Measurements from ENCODE around the gene ASXL2.
A peak's percentile ranks its signal among the peaks of the same experiment; 100 is the strongest.

The ASXL2 gene

DNA sequence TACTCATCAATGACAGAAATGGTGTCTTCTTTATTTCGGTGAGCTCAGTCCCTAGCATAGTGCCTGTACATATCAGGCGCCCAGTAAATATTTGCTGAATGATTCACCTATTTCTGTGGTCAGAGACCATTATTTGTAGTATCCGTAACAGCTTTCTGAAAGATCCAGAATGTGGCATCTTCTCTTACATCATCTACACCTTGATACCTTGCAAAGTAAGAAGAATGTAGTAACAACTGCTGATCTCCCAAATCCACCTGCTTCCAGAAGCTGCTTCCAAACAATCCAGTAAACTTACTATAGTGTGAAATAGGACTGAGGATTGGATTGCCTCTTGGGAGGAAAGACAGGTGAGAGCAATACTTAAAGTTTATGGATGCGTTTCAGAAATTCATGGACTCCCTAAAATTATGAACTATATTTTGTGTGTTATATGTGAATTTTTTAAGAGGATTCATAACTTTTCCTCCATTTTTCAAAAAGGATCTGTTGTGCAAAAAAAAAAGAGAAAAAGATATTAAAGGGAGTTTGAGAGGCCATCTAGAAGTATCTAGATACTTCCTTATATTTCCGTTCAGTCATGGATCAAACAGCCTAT is 945 bp upstream of the ASXL2 start:
- peak; percentile 5 for ATAC-seq
- TF ChIP-seq ZFP30 (CRISPR knock-in tag; IDR thresholded peaks at IDR 0.05): no peak
- TF ChIP-seq ZNF8 (CRISPR knock-in tag; IDR thresholded peaks at IDR 0.05): no peak
- TF ChIP-seq ARNTL (CRISPR knock-in tag; IDR thresholded peaks at IDR 0.05; ENCODE audit: borderline replicate concordance, low read depth): no peak
- TF ChIP-seq, protein P1, sequence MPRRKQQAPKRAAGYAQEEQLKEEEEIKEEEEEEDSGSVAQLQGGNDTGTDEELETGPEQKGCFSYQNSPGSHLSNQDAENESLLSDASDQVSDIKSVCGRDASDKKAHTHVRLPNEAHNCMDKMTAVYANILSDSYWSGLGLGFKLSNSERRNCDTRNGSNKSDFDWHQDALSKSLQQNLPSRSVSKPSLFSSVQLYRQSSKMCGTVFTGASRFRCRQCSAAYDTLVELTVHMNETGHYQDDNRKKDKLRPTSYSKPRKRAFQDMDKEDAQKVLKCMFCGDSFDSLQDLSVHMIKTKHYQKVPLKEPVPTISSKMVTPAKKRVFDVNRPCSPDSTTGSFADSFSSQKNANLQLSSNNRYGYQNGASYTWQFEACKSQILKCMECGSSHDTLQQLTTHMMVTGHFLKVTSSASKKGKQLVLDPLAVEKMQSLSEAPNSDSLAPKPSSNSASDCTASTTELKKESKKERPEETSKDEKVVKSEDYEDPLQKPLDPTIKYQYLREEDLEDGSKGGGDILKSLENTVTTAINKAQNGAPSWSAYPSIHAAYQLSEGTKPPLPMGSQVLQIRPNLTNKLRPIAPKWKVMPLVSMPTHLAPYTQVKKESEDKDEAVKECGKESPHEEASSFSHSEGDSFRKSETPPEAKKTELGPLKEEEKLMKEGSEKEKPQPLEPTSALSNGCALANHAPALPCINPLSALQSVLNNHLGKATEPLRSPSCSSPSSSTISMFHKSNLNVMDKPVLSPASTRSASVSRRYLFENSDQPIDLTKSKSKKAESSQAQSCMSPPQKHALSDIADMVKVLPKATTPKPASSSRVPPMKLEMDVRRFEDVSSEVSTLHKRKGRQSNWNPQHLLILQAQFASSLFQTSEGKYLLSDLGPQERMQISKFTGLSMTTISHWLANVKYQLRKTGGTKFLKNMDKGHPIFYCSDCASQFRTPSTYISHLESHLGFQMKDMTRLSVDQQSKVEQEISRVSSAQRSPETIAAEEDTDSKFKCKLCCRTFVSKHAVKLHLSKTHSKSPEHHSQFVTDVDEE (CRISPR knock-in tag; IDR thresholded peaks at IDR 0.05): no peak

DNA sequence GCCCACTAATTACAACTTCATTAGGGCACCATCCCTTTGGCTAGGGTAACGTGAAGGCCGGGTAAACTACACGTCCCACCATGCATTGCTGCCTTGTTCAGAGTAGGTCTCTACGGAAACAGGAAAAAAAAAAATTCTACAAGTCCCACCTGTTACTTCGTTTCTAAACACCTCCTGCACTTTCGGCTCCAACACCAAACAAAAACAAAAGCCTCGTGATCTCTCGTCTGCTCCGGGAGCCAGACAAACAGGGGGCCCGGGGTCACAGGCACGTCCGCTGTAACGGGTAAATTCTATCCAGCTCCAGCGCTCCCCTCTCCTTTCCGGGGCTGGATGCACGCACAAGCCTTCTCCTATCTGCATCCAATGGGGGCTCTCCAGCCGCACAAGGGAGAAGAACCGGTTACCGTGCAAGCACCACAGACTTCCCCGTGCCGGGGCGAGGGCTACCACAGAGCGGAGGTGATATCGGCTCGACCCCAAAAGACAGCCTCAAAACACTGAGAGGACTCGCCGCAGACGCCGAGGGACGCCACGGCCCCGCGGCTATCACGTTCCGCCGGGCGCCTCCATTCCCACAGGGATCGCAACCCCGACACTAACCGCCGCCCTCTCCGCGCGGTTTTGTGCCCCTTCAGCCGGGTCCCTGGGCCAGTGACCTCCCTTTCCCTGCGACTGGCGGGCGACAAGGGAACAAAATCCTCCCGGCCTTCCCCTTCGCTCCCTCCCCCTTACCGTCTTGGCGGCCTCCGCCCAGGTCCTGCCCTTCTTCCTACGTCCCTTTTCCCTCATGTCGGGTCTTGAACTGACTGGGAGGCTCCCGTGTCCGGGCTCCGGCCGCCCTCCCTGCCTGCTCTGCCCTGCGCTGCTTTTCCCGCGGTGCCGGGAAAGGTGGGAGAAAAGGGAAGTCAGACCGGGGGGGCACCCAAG is 591 bp downstream of the ASXL2 start:
- peak; percentile 73 for ATAC-seq

DNA sequence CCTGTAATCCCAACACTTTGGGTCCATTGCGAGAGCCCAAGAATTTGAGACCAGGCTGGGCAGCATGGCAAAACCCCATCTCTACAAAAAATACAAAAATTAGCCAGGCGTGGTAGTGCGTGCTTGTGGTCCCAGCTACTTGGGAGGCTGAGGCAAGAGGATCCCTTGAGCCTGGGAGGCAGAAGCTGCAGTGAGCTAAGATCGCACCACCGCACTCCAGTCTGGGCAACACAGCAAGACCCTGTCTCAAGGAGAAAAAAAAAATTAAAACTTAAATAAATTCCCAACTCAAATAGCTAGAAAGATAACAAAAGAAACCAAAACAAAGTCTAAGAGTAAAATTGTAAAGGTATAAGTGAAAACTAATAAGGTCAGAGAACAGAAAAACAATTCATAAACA is 6.2 kb downstream of the ASXL2 start:
- ATAC-seq: no peak
- no peak for TF ChIP-seq ZFP3 (CRISPR knock-in tag; IDR thresholded peaks at IDR 0.05)
- TF ChIP-seq, protein P2, sequence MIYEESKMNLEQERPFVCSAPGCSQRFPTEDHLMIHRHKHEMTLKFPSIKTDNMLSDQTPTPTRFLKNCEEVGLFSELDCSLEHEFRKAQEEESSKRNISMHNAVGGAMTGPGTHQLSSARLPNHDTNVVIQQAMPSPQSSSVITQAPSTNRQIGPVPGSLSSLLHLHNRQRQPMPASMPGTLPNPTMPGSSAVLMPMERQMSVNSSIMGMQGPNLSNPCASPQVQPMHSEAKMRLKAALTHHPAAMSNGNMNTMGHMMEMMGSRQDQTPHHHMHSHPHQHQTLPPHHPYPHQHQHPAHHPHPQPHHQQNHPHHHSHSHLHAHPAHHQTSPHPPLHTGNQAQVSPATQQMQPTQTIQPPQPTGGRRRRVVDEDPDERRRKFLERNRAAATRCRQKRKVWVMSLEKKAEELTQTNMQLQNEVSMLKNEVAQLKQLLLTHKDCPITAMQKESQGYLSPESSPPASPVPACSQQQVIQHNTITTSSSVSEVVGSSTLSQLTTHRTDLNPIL (CRISPR knock-in tag; IDR thresholded peaks at IDR 0.05; ENCODE audit: low read depth): no peak
- no peak for TF ChIP-seq ARNTL (CRISPR knock-in tag; IDR thresholded peaks at IDR 0.05; ENCODE audit: borderline replicate concordance, low read depth)
- TF ChIP-seq, protein P1 (CRISPR knock-in tag; IDR thresholded peaks at IDR 0.05): no peak
- TF ChIP-seq SNAI2 (CRISPR knock-in tag; IDR thresholded peaks at IDR 0.05): no peak
- TF ChIP-seq, protein P3, sequence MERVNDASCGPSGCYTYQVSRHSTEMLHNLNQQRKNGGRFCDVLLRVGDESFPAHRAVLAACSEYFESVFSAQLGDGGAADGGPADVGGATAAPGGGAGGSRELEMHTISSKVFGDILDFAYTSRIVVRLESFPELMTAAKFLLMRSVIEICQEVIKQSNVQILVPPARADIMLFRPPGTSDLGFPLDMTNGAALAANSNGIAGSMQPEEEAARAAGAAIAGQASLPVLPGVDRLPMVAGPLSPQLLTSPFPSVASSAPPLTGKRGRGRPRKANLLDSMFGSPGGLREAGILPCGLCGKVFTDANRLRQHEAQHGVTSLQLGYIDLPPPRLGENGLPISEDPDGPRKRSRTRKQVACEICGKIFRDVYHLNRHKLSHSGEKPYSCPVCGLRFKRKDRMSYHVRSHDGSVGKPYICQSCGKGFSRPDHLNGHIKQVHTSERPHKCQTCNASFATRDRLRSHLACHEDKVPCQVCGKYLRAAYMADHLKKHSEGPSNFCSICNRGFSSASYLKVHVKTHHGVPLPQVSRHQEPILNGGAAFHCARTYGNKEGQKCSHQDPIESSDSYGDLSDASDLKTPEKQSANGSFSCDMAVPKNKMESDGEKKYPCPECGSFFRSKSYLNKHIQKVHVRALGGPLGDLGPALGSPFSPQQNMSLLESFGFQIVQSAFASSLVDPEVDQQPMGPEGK (CRISPR knock-in tag; IDR thresholded peaks at IDR 0.05; ENCODE audit: borderline replicate concordance): no peak
- TF ChIP-seq GLIS3 (CRISPR knock-in tag; IDR thresholded peaks at IDR 0.05): no peak
- no peak for TF ChIP-seq ZC3H10 (CRISPR knock-in tag; IDR thresholded peaks at IDR 0.05)
- no peak for TF ChIP-seq ZFP30 (CRISPR knock-in tag; IDR thresholded peaks at IDR 0.05)
- no peak for TF ChIP-seq TOX (CRISPR knock-in tag; IDR thresholded peaks at IDR 0.05; ENCODE audit: borderline replicate concordance)
- no peak for TF ChIP-seq ISL1 (CRISPR knock-in tag; IDR thresholded peaks at IDR 0.05)
- no peak for TF ChIP-seq ZNF70 (CRISPR knock-in tag; IDR thresholded peaks at IDR 0.05)
- no peak for TF ChIP-seq RARB (CRISPR knock-in tag; IDR thresholded peaks at IDR 0.05)
- TF ChIP-seq, protein P4, sequence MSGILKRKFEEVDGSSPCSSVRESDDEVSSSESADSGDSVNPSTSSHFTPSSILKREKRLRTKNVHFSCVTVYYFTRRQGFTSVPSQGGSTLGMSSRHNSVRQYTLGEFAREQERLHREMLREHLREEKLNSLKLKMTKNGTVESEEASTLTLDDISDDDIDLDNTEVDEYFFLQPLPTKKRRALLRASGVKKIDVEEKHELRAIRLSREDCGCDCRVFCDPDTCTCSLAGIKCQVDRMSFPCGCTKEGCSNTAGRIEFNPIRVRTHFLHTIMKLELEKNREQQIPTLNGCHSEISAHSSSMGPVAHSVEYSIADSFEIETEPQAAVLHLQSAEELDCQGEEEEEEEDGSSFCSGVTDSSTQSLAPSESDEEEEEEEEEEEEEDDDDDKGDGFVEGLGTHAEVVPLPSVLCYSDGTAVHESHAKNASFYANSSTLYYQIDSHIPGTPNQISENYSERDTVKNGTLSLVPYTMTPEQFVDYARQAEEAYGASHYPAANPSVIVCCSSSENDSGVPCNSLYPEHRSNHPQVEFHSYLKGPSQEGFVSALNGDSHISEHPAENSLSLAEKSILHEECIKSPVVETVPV (CRISPR knock-in tag; IDR thresholded peaks at IDR 0.05): no peak
- no peak for TF ChIP-seq PPARA (CRISPR knock-in tag; IDR thresholded peaks at IDR 0.05; ENCODE audit: borderline replicate concordance)

More for the DNA sequence above, 591 bp downstream of the ASXL2 start:
- TF ChIP-seq ARNTL (CRISPR knock-in tag; IDR thresholded peaks at IDR 0.05; ENCODE audit: borderline replicate concordance, low read depth) (no peak), TOX (CRISPR knock-in tag; IDR thresholded peaks at IDR 0.05; ENCODE audit: borderline replicate concordance) (no peak), CSDC2 (CRISPR knock-in tag; IDR thresholded peaks at IDR 0.05) (peak; percentile 46; the same call in 1 of the 2 replicates), ZC3H10 (CRISPR knock-in tag; IDR thresholded peaks at IDR 0.05) (no peak), ZFP3 (CRISPR knock-in tag; IDR thresholded peaks at IDR 0.05) (no peak), ZNF565 (CRISPR knock-in tag; conservative IDR thresholded peaks at IDR 0.05; ENCODE audit: low read depth) (no peak), ESRRG (CRISPR knock-in tag; IDR thresholded peaks at IDR 0.05) (no peak), ZNF70 (CRISPR knock-in tag; IDR thresholded peaks at IDR 0.05) (no peak), PPARA (CRISPR knock-in tag; IDR thresholded peaks at IDR 0.05; ENCODE audit: borderline replicate concordance) (no peak), TCF4 (CRISPR knock-in tag; IDR thresholded peaks at IDR 0.05; ENCODE audit: borderline replicate concordance) (no peak), ZNF8 (CRISPR knock-in tag; IDR thresholded peaks at IDR 0.05) (no peak)
- TF ChIP-seq, protein P3 (CRISPR knock-in tag; IDR thresholded peaks at IDR 0.05; ENCODE audit: borderline replicate concordance): peak; percentile 90; the same call in 1 of the 2 replicates
- TF ChIP-seq, protein P2 (CRISPR knock-in tag; IDR thresholded peaks at IDR 0.05; ENCODE audit: low read depth): no peak

All from SK-N-SH treated with all-trans-retinoic acid at 6 μM for 48 hours (cell line).